GM12872 (cell line): ENCODE results near the gene DMBX1.

Experiments used
- TF ChIP-seq, protein P1 (sequence below): IDR thresholded peaks from 3 replicates; pipeline ENCODE4 v1.5.1; 2011; ENCODE audit warnings: low read depth, mild to moderate bottlenecking, low read length, moderate library complexity; ENCODE audit not compliant: insufficient read depth

DMBX1 gene

DNA sequence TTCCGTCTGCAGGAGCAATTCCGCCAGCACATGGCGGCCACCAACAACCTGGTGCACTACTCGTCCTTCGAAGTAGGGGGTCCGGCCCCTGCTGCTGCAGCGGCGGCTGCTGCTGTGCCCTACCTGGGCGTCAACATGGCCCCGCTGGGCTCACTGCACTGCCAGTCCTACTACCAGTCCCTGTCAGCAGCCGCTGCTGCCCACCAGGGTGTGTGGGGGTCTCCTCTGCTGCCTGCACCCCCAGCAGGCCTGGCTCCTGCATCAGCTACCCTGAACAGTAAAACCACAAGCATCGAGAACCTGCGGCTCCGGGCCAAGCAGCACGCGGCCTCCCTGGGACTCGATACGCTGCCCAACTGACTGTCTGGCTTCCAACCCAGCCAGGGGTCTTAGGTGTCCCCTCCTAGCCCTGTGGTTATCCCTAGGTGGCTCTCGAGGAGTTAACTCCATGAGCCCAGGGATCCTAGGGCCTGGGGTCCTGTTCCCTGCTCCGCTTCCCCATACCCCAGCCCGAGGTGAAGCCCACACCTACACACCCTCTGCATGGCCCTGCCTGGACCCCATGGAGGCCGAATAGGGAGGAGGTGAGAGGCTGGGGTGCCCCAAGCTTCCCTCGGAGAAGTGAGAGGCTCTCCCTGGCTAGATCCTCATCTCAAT lies 22.6 kb downstream of the DMBX1 start:
- TF ChIP-seq, protein P1, sequence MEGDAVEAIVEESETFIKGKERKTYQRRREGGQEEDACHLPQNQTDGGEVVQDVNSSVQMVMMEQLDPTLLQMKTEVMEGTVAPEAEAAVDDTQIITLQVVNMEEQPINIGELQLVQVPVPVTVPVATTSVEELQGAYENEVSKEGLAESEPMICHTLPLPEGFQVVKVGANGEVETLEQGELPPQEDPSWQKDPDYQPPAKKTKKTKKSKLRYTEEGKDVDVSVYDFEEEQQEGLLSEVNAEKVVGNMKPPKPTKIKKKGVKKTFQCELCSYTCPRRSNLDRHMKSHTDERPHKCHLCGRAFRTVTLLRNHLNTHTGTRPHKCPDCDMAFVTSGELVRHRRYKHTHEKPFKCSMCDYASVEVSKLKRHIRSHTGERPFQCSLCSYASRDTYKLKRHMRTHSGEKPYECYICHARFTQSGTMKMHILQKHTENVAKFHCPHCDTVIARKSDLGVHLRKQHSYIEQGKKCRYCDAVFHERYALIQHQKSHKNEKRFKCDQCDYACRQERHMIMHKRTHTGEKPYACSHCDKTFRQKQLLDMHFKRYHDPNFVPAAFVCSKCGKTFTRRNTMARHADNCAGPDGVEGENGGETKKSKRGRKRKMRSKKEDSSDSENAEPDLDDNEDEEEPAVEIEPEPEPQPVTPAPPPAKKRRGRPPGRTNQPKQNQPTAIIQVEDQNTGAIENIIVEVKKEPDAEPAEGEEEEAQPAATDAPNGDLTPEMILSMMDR: no peak

DNA sequence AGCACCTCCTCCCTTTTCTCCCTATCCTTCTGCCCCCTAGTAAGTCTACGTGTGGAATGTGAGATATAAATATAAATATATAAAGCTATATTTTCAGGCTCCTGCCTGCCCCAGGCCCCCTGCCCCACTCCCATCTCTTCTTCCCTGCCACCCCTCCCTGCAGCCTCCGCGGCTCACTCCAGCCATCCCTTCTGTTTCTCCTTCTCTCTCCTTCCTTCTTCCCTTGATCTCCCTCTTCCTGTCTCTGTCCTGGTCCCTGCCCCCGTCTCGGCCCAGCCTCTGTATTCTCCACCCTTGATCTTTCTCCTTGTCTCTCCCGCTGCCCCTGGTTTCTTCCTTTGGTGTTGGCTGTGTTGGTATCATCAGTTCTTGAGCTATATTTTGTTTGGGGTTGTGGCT lies 23.2 kb downstream of the DMBX1 start:
- TF ChIP-seq, protein P1: no peak

DNA sequence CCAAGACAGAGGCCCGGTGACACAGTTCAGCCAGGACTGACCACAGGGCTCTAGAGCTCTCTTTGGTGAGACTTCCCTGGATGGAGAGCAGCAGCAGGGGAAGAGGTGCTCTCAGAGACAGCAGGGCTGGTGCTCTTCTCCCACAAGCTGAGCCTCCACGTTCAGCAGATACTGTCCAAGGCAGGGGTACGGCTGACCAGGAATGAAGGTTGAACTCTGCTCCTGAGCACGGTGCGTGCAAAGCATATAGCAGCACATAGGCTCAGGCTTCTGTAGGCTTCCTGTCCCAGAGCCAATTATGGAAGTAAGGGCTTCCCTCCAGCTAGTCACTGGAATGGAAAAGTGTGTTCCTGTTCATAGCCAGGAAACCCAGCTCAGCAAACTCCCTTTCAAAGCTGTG lies 23.9 kb downstream of the DMBX1 start:
- TF ChIP-seq, protein P1: no peak

DNA sequence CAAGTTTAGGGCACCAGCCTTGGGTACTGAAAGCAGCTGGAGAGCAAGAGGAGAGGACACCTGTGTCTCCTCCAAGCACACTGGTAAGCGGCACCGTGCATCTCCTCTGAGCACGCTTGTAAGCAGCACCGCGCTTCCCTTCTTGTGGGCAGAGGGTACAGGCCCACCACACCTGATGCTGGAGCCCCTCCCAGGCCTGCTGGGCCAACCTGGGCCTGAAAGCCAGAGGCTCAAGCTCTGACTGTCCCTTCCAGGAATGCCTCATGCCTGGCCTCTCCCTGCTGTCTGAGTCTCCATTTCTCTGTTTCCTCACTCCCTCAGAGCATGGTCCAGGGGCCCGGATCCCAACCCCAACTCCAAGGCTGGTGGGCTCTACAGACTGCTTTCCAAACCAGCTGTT lies 25.9 kb downstream of the DMBX1 start:
- TF ChIP-seq, protein P1: no peak

DNA sequence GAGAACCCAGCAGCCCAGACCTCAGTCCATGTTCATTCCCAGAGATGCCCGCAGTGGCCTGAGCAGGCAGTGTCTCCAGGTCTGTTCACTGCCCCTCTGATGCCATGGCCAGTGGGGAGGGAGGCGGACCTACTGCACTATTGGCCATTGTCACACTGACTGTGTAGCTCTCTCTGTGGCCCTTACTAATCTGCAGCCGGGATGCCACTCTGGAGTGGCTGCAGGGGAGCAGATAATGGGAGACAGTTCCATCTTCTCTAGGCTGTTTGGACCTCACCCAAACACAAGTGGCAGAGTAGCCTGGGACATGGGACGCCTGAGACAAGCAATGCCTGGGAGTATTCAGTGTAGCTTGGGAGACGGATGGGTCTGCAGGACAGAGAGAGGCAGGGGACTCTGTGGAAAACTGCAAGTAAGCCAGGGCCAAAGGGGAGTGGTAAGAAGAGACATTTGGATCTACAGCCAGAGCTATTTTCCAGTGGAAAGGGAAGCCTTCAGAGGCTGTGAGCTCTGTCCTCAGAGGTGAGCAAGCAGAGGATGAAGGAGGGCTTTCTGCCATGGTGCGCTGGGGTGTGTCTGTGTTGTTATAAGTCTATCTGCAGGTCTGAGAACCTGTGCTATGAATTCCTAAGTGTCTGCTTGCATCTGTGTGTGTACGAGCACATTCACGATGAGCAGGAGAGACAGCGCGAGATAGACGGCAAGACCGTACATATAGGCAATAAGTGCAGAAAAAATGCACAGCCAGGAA lies 26.7 kb downstream of the DMBX1 start:
- TF ChIP-seq, protein P1: no peak

DNA sequence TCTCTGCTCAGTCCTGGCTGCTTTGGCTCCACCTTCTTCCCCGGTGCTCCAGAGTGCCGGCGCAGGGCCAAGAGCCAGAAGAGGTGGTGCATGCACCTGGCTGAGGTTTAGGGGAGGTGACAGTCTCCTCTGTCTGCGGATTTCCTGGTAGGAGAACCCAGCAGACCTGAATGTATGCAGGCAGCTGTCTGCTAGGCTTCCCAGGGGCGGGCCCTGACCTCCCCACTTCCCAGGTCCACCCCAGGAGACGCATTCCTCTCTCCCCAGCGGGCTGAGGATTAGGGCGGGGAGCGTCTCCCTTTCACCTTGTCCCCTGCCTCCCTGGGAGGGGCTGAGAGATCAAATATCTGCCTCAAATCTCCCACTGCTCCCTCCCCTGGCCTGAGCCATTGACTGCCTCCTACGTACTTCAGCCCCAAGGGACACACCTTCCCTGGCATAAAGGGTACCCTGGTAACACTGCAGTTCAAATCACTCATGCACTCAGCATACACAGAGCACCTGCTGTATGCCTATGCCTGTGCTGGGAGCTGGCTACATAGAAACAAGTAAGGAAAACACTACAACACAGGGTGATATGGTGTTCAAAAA lies 27.5 kb downstream of the DMBX1 start:
- TF ChIP-seq, protein P1: no peak

DNA sequence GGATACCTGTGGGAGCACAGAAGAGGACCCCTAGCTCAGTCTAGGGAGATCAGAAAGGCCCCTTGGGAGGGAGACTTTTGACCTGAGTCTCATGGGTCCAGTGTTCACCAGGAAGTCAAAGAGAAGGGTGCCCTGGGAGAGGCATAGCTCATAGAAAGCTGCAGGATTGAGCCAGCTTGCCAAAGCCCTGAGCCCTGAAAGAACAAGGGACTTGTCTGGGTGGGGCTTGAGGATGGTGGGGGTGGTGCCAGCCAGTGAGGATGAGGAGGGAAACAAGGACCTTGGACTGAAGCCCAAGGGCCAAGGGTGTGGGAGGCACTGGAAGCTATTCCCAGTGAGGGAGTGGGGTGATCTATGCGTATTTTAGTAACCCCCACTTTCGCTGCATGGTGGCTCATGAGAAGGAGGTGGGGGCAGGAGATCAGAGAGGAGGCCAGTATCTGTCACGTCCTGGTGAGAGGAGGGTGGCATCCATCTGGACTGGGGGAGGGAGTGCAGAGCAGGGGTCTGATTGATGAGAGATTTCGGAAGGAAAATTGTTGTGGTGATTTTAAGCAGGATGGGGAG lies 28.4 kb downstream of the DMBX1 start:
- TF ChIP-seq, protein P1: no peak
